IMR-90 (cell line): ENCODE data around the gene GATA3. TPM values are rescaled to one million over a fixed set of nuclear protein-coding genes. Genes with fewer than 3 reads are reported as not detected.

ENCODE experiments used
- ATAC-seq: fragments of 200-7000 bp; cut with Tn5 transposase; 2 replicates; pipeline ENCODE4 v1.9.1; 2020; ENCODE audit warnings: low read depth, mild to moderate bottlenecking, moderate library complexity
- BruUV-seq: library from RNA; stranded (reverse); fragments of 400-500 nt; replicated peaks from 2 replicates; lab custom pipeline; 2021; lab: Mats Ljungman, UMichigan
- CTCF ChIA-PET: fragments of 300-600 bp; formaldehyde crosslinking; extraction: SDS; loops from one replicate; lab custom pipeline; 2021; ENCODE audit warnings: antibody characterized with exemption; lab: Yijun Ruan, JAX
- POLR2A ChIA-PET: fragments of 300-600 bp; sonication (Branson Sonifier 250); formaldehyde crosslinking; loops from one replicate; lab custom pipeline; 2022; ENCODE audit warnings: antibody characterized with exemption; ENCODE audit not compliant: unreplicated experiment; lab: Charles Lee
- DNase-seq: peaks from one replicate; pipeline ENCODE4 v3.0.0; 2013
- H2AFZ ChIP-seq: replicated peaks from 2 replicates; pipeline ENCODE3; 2013; ENCODE audit warnings: low read length, mild to moderate bottlenecking; ENCODE audit not compliant: poor library complexity
- H2AK5ac ChIP-seq: 2 replicates; pipeline ENCODE4 v1.6.1; 2013; ENCODE audit warnings: low read depth, low read length, inconsistent platforms
- H2AK9ac ChIP-seq: replicated peaks from 2 replicates; pipeline ENCODE3; 2013; ENCODE audit warnings: mild to moderate bottlenecking, low read depth, low read length, moderate library complexity; ENCODE audit not compliant: poor library complexity
- H2BK120ac ChIP-seq: 2 replicates; pipeline ENCODE4 v1.6.1; 2013; ENCODE audit warnings: low read depth, low read length, inconsistent platforms
- H2BK15ac ChIP-seq: 3 replicates; pipeline ENCODE4 v1.6.1; 2013; ENCODE audit warnings: low read depth, low read length, inconsistent platforms
- H2BK20ac ChIP-seq: 2 replicates; pipeline ENCODE4 v1.6.1; 2013; ENCODE audit warnings: low read depth, mild to moderate bottlenecking, inconsistent platforms, low read length, moderate library complexity
- H2BK5ac ChIP-seq: 2 replicates; pipeline ENCODE4 v1.6.1; 2013; ENCODE audit warnings: mild to moderate bottlenecking, low read depth, low read length, inconsistent platforms; ENCODE audit not compliant: poor library complexity, severe bottlenecking
- H3K14ac ChIP-seq: replicated peaks from 2 replicates; pipeline ENCODE4 v1.6.1; 2013; ENCODE audit warnings: low read depth, low read length, inconsistent platforms
- H3K18ac ChIP-seq: 2 replicates; pipeline ENCODE4 v1.6.1; 2013; ENCODE audit warnings: low read depth, low read length, control low read depth
- H3K23ac ChIP-seq: 2 replicates; pipeline ENCODE4 v1.6.1; 2013; ENCODE audit warnings: low read depth, low read length, inconsistent platforms
- H3K27ac ChIP-seq: 2 replicates; pipeline ENCODE4 v1.5.1; 2013; ENCODE audit warnings: mild to moderate bottlenecking, control low read depth, low read length; ENCODE audit not compliant: insufficient read depth
- H3K27me3 ChIP-seq: 2 replicates; pipeline ENCODE4 v1.6.1; 2013; ENCODE audit warnings: low read length; ENCODE audit not compliant: control insufficient read depth, insufficient read depth
- H3K36me3 ChIP-seq: 2 replicates; pipeline ENCODE4 v1.6.1; 2013; ENCODE audit warnings: low read length, mixed read lengths; ENCODE audit not compliant: control insufficient read depth, insufficient read depth
- H3K4ac ChIP-seq: 2 replicates; pipeline ENCODE4 v1.6.1; 2013; ENCODE audit warnings: low read depth, low read length, inconsistent platforms
- H3K4me1 ChIP-seq: 2 replicates; pipeline ENCODE4 v1.6.1; 2013; ENCODE audit warnings: low read length, mixed read lengths; ENCODE audit not compliant: control insufficient read depth, insufficient read depth
- H3K4me2 ChIP-seq: 2 replicates; pipeline ENCODE4 v1.6.1; 2013; ENCODE audit warnings: low read depth, mild to moderate bottlenecking, control low read depth, low read length, moderate library complexity
- H3K4me3 ChIP-seq: 2 replicates; pipeline ENCODE4 v1.5.1; 2013; ENCODE audit warnings: low read depth, mild to moderate bottlenecking, control low read depth, low read length, moderate library complexity; ENCODE audit not compliant: insufficient read depth
- H3K56ac ChIP-seq: 2 replicates; pipeline ENCODE4 v1.6.1; 2013; ENCODE audit warnings: low read length, inconsistent platforms; ENCODE audit not compliant: insufficient read depth; ENCODE audit errors: extremely low read depth
- H3K79me1 ChIP-seq, 2 experiments: 2 replicates each; pipeline ENCODE4 v1.6.1; 2013; ENCODE audit warnings: low read length in 2 of 2, inconsistent platforms in 1 of 2, low read depth in 1 of 2
- H3K9ac ChIP-seq: 2 replicates; pipeline ENCODE4 v1.6.1; 2013; ENCODE audit warnings: low read depth, low read length, control low read depth
- H3K9me1 ChIP-seq: 2 replicates; pipeline ENCODE4 v1.6.1; 2013; ENCODE audit warnings: low read length, inconsistent platforms; ENCODE audit not compliant: insufficient read depth
- H3K9me3 ChIP-seq: 2 replicates; pipeline ENCODE4 v1.6.1; 2013; ENCODE audit warnings: low read length; ENCODE audit not compliant: control insufficient read depth, insufficient read depth
- H4K20me1 ChIP-seq: 2 replicates; pipeline ENCODE4 v1.6.1; 2013; ENCODE audit warnings: low read length, inconsistent platforms; ENCODE audit not compliant: insufficient read depth
- H4K5ac ChIP-seq: 2 replicates; pipeline ENCODE4 v1.6.1; 2013; ENCODE audit warnings: mild to moderate bottlenecking, low read depth, low read length, control low read depth
- H4K8ac ChIP-seq, 2 experiments: 2 replicates each; pipeline ENCODE4 v1.6.1; 2013; ENCODE audit warnings: low read depth in 2 of 2, low read length in 2 of 2, control low read depth in 1 of 2, inconsistent platforms in 1 of 2
- H4K91ac ChIP-seq: 2 replicates; pipeline ENCODE4 v1.6.1; 2013; ENCODE audit warnings: low read depth, low read length, inconsistent platforms; ENCODE audit not compliant: insufficient read depth
- BHLHE40 ChIP-seq: fragments of 150-350 bp; IDR thresholded peaks from 2 replicates; pipeline ENCODE4 v1.6.1; 2016; ENCODE audit warnings: mild to moderate bottlenecking, low read depth, low read length
- CEBPB ChIP-seq: IDR thresholded peaks from 2 replicates; pipeline ENCODE4 v1.6.1; 2012; ENCODE audit warnings: low read depth, low read length, improper control_type of control experiment
- CHD1 ChIP-seq: IDR thresholded peaks from 2 replicates; pipeline ENCODE4 v1.6.1; 2012; ENCODE audit warnings: low read depth, low read length, improper control_type of control experiment
- ELK1 ChIP-seq: fragments of 150-350 bp; IDR thresholded peaks from 2 replicates; pipeline ENCODE4 v1.6.1; 2016; ENCODE audit warnings: low read depth, mild to moderate bottlenecking, low read length, moderate library complexity, borderline replicate concordance
- FOS ChIP-seq: fragments of 150-350 bp; IDR thresholded peaks from 2 replicates; pipeline ENCODE4 v1.6.1; 2016; ENCODE audit warnings: low read depth, low read length
- NFE2L2 ChIP-seq: fragments of 150-350 bp; IDR thresholded peaks from 2 replicates; pipeline ENCODE4 v1.6.1; 2016; ENCODE audit warnings: low read depth, mild to moderate bottlenecking, low read length
- RCOR1 ChIP-seq: IDR thresholded peaks from 2 replicates; pipeline ENCODE4 v1.6.1; 2012; ENCODE audit warnings: mild to moderate bottlenecking, low read length, improper control_type of control experiment; ENCODE audit not compliant: insufficient replicate concordance
- SMC3 ChIP-seq: fragments of 150-350 bp; IDR thresholded peaks from 2 replicates; pipeline ENCODE4 v1.6.1; 2016; ENCODE audit warnings: low read depth, mild to moderate bottlenecking, antibody characterized with exemption, low read length, moderate library complexity
- USF2 ChIP-seq: fragments of 150-350 bp; IDR thresholded peaks from 2 replicates; pipeline ENCODE4 v1.6.1; 2017; ENCODE audit warnings: mild to moderate bottlenecking, antibody characterized with exemption, low read length, low read depth
- WGBS, 2 experiments: methylation state at CpG; one replicate each; pipeline versions ENCODE4 v1.1.5 to v1.1.7; 2013; ENCODE audit warnings: missing lambda C conversion rate in 2 of 2; ENCODE audit not compliant: insufficient read length in 1 of 2; ENCODE audit errors: extremely low coverage in 2 of 2; 5-methylcytosine and 5-hydroxymethylcytosine counted together
- dilution Hi-C: fragments of 300-500 bp; cut with HindIII; formaldehyde crosslinking; loops from one replicate; pipeline ENCODE4 v1.14.3; 2018; ENCODE audit warnings: low sequenced_read_pairs; ENCODE audit not compliant: unreplicated experiment
- in situ Hi-C: fragments of 300-500 bp; cut with MboI; formaldehyde crosslinking; loops from 3 replicates; pipeline ENCODE4 v1.14.3; 2019; ENCODE audit warnings: low sequenced_read_pairs, inconsistent platforms, mixed read lengths
- intact Hi-C: fragments of 100-400 bp; cut with micrococcal nuclease; formaldehyde crosslinking; loops from 2 replicates; pipeline ENCODE4 v1.10.0; 2022
- polyA plus RNA-seq, 3 experiments: library from polyadenylated mRNA; depleted of rRNA; stranded (reverse); fragments of >200 nt; gene quantifications; 2 replicates each; pipeline ENCODE4 v1.2.3, GENCODE V29; 2012; ENCODE audit warnings: low replicate concordance in 1 of 3
- total RNA-seq: library from RNA; depleted of rRNA; stranded (reverse); fragments of >200 nt; gene quantifications from 2 replicates; pipeline ENCODE4 v1.2.3, GENCODE V29; 2012
- TF ChIP-seq, protein P1 (sequence below): conservative IDR thresholded peaks from 2 replicates; pipeline ENCODE4 v1.5.1; 2012; ENCODE audit warnings: mild to moderate bottlenecking, low read depth, low read length, improper control_type of control experiment

Gene GATA3
- total and polyA plus RNA-seq, 2 of the 4 experiments (the other 2 are of a cell fraction) = 0.21 TPM; not detected in 1

DNA sequence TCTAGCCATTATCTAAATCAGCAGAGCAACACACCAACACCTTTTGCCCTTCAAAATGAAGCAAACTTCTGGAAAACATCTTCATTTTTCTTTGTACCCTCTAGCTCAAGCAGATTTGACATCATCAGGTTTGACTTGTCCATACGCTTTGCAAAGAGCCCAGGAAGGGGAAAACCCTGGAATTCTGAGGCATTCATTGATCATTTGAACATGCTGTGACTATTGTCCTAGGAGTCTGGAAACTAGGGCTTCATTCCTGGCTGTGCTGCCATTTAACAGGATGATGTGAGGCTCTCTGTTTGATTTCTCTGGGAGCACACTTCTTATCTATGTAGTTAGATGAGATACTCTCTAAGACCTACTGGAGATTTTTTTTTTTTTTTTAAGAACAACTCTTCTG, 23.5 kb downstream of the GATA3 start:
- dilution Hi-C loops (no loop called here), intact Hi-C loops (no loop called here), in situ Hi-C loops (no loop called here)
- Histone ChIP-seq H3K18ac (no peak overlapping the region), H3K23ac (no peak overlapping the region), H3K14ac (no peak overlapping the region), H3K4me2 (no peak overlapping the region), H3K56ac (no peak overlapping the region), H4K91ac (no peak overlapping the region), H2BK5ac (no peak overlapping the region), H3K27me3 (peaks cover 2% of the 10 kb centered on the region; the same call in 1 of the 2 replicates), H4K8ac (no peak overlapping the region), H2BK120ac (no peak overlapping the region), H3K9ac (no peak overlapping the region), H3K27ac (no peak overlapping the region), H2AK5ac (no peak overlapping the region), H3K36me3 (no peaks in the 10 kb centered on the region), H2AK9ac (no peak overlapping the region), H2BK20ac (no peak overlapping the region), H2AFZ (no peak overlapping the region), H3K79me1 (no peaks in the 10 kb centered on the region), H4K20me1 (no peaks in the 10 kb centered on the region), H4K5ac (no peak overlapping the region), H3K9me1 (no peaks in the 10 kb centered on the region), H2BK15ac (no peak overlapping the region), H3K4me1 (peaks cover 2% of the 10 kb centered on the region; the same call in 1 of the 2 replicates), H3K9me3 (no peaks in the 10 kb centered on the region), H3K4me3 (no peak overlapping the region), H3K4ac (no peak overlapping the region)
- BruUV-seq = no TSS peak
- CTCF ChIA-PET = no interaction called here
- WGBS, 2 experiments = no CpG with 5 or more reads among the region's 1 CpG
- no peak for TF ChIP-seq BHLHE40
- TF ChIP-seq, protein P1, sequence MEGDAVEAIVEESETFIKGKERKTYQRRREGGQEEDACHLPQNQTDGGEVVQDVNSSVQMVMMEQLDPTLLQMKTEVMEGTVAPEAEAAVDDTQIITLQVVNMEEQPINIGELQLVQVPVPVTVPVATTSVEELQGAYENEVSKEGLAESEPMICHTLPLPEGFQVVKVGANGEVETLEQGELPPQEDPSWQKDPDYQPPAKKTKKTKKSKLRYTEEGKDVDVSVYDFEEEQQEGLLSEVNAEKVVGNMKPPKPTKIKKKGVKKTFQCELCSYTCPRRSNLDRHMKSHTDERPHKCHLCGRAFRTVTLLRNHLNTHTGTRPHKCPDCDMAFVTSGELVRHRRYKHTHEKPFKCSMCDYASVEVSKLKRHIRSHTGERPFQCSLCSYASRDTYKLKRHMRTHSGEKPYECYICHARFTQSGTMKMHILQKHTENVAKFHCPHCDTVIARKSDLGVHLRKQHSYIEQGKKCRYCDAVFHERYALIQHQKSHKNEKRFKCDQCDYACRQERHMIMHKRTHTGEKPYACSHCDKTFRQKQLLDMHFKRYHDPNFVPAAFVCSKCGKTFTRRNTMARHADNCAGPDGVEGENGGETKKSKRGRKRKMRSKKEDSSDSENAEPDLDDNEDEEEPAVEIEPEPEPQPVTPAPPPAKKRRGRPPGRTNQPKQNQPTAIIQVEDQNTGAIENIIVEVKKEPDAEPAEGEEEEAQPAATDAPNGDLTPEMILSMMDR = no peak
- no peak for TF ChIP-seq NFE2L2
- no peak for TF ChIP-seq RCOR1
- no peak for TF ChIP-seq SMC3
- TF ChIP-seq CHD1 = no peak
- TF ChIP-seq ELK1 = no peak
- no peak for TF ChIP-seq USF2
- TF ChIP-seq FOS = no peak
- TF ChIP-seq CEBPB = no peak
- no peak for DNase-seq
- ATAC-seq = no peak
- POLR2A ChIA-PET = no interaction called here
